Skeletal muscle satellite cell (primary cell): ENCODE results near the gene ENOX1.

Experiments used
- H3K27me3 ChIP-seq: 2 replicates; pipeline ENCODE4 v1.7.0; 2013; ENCODE audit warnings: low read length; ENCODE audit not compliant: control insufficient read depth, insufficient read depth
- H3K36me3 ChIP-seq: 2 replicates; pipeline ENCODE4 v1.7.0; 2013; ENCODE audit warnings: mild to moderate bottlenecking, control low read depth, low read length; ENCODE audit not compliant: insufficient read depth
- H3K4me1 ChIP-seq: 2 replicates; pipeline ENCODE4 v1.7.0; 2013; ENCODE audit warnings: low read length; ENCODE audit not compliant: control insufficient read depth, insufficient read depth
- H3K4me2 ChIP-seq: 2 replicates; pipeline ENCODE4 v1.7.0; 2013; ENCODE audit warnings: mild to moderate bottlenecking, low read length
- H3K4me3 ChIP-seq: 2 replicates; pipeline ENCODE4 v1.7.0; 2013; ENCODE audit warnings: low read length
- H3K9ac ChIP-seq: 2 replicates; pipeline ENCODE4 v1.7.0; 2013; ENCODE audit warnings: mild to moderate bottlenecking, low read depth, low read length, moderate library complexity
- H3K9me3 ChIP-seq: replicated peaks from 2 replicates; pipeline ENCODE4 v1.7.0; 2013; ENCODE audit warnings: mild to moderate bottlenecking, control low read depth, low read length

Gene ENOX1

GRCh38 chr13:43561081-43561480 lies 225.7 kb downstream of the ENOX1 start:
- Histone ChIP-seq H3K4me1 (no peaks in the 10 kb centered on the region), H3K4me2 (no peak overlapping the region), H3K36me3 (no peaks in the 10 kb centered on the region), H3K9ac (no peak overlapping the region), H3K9me3 (no peaks in the 10 kb centered on the region), H3K4me3 (no peak overlapping the region), H3K27me3 (no peaks in the 10 kb centered on the region)

GRCh38 chr13:43558939-43559338 lies 227.8 kb downstream of the ENOX1 start:
- no peak overlapping the region for H3K9ac ChIP-seq

GRCh38 chr13:43558326-43558725 lies 228.4 kb downstream of the ENOX1 start:
- no peak overlapping the region for H3K4me3 ChIP-seq
- no peak overlapping the region for H3K9ac ChIP-seq

More at GRCh38 chr13:43558939-43559338, 227.8 kb downstream of the ENOX1 start:
- H3K36me3 ChIP-seq = no peaks in the 10 kb centered on the region
- no peak overlapping the region for H3K4me2 ChIP-seq
- H3K4me3 ChIP-seq = no peak overlapping the region
- H3K4me1 ChIP-seq = no peaks in the 10 kb centered on the region
- no peaks in the 10 kb centered on the region for H3K9me3 ChIP-seq
- H3K27me3 ChIP-seq = no peaks in the 10 kb centered on the region

GRCh38 chr13:43555667-43556066 lies 231.1 kb downstream of the ENOX1 start:
- Histone ChIP-seq H3K4me2 (no peak overlapping the region), H3K9me3 (no peaks in the 10 kb centered on the region), H3K4me3 (no peak overlapping the region), H3K4me1 (no peaks in the 10 kb centered on the region), H3K9ac (no peak overlapping the region), H3K36me3 (no peaks in the 10 kb centered on the region), H3K27me3 (no peaks in the 10 kb centered on the region)

More at GRCh38 chr13:43558326-43558725, 228.4 kb downstream of the ENOX1 start:
- Histone ChIP-seq H3K36me3 (no peaks in the 10 kb centered on the region), H3K27me3 (no peaks in the 10 kb centered on the region), H3K9me3 (no peaks in the 10 kb centered on the region), H3K4me1 (no peaks in the 10 kb centered on the region), H3K4me2 (no peak overlapping the region)

DNA sequence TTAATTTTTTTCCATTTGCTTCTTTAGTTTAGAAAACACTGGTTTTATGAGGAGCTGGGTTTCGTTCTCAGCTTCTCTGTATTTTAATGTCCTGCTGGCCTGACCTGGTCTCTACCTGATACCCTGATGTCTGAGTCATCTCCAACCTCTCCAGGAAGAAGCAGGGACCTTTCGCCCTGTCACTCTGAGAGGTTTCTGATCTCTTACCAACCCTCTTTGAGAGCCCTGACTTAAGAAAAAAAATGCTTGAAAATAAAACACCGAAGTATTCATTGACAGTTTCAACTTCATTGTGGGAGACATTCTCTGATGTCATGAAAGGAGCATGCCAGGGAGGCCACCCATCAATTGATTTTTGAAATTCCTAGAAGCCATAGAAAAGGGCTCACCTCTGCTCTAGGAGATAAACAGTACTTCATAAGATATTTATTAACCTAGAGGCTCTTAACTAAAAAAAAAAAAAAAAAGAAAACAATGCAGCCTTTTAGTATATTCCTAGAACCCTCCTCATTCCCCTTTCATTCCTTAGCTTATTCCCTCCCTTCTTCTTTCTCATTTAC lies 234.8 kb downstream of the ENOX1 start:
- Histone ChIP-seq H3K27me3 (no peaks in the 10 kb centered on the region), H3K9ac (no peak overlapping the region), H3K4me1 (no peaks in the 10 kb centered on the region), H3K36me3 (no peaks in the 10 kb centered on the region), H3K4me2 (no peak overlapping the region), H3K9me3 (no peaks in the 10 kb centered on the region), H3K4me3 (no peak overlapping the region)

GRCh38 chr13:43546816-43547215 lies 240.0 kb downstream of the ENOX1 start:
- peaks cover 27% of the 10 kb centered on the region for H3K4me1 ChIP-seq
- H3K27me3 ChIP-seq = no peaks in the 10 kb centered on the region
- no peaks in the 10 kb centered on the region for H3K36me3 ChIP-seq
- H3K9ac ChIP-seq = no peak overlapping the region
- no peaks in the 10 kb centered on the region for H3K9me3 ChIP-seq
- no peak overlapping the region for H3K4me3 ChIP-seq
- H3K4me2 ChIP-seq = no peak overlapping the region

DNA sequence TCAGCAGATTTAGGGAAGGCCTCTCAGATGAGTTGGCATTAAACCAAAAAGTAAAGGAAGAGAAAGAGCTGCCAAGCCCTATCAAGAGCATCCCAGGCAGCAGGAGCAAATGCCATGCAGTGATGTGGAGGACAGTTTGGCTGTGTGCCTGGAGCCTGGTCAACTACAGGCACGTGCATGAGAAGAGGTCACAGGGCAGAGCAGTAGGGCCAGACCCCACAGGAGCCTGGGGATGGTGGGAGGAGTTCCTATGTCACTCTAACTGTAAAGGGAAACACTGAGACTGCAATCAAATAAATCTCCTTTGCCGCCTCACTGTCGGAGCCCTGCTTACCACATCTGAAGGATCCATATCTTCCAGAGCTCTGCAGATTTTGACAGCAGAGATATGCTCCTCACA lies 240.5 kb downstream of the ENOX1 start:
- Histone ChIP-seq H3K36me3 (no peaks in the 10 kb centered on the region), H3K4me2 (no peak overlapping the region), H3K27me3 (no peaks in the 10 kb centered on the region), H3K9ac (no peak overlapping the region), H3K4me3 (no peak overlapping the region), H3K9me3 (no peaks in the 10 kb centered on the region), H3K4me1 (peaks cover 27% of the 10 kb centered on the region)

DNA sequence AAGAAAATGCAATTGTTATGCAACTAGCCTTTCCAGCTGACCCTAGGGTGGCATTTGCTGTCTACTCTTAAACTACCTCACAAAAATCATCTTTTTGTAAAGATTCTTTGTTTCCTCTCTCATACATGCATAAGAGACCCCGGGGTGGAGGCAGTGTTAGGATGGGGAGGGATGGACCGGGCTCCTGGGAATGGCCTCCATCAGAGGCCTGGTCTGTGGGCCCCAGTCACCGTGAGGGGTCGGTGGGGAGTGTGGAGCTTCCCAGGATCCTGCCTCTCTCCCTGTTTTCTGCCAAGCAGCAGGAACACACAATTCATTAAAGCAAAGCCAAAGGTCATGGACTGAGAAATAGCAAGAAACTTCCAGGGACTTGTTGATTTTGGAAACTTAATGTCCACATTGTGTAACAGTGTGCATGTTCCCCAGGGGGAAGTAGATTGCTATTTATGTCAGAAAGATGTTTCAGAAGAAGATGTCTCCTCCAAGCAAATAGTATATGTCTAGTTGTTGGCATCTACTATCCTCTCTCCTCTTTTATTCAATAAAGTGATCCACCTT lies 241.4 kb downstream of the ENOX1 start:
- Histone ChIP-seq H3K4me1 (peaks cover 27% of the 10 kb centered on the region), H3K4me2 (no peak overlapping the region), H3K36me3 (no peaks in the 10 kb centered on the region), H3K4me3 (no peak overlapping the region), H3K27me3 (no peaks in the 10 kb centered on the region), H3K9me3 (no peaks in the 10 kb centered on the region), H3K9ac (no peak overlapping the region)

DNA sequence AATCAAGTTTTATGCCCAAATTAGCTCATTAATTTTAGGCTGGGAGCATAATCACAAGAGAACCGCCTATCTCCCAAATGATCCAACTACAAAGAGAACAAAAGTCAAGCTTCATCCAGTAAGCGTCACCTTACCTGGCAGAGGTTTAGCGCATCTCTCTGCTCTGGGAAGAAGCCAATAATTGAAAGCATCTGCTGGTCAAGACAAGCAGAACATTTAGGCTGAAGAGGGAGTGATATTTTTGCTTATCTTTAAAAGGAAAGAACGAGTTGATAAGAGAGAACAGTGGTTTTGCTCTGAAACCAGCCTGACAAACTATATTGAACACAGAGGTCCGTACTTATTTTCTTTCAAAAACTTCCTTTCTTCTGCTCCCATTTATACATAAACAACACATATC lies 242.1 kb downstream of the ENOX1 start:
- no peaks in the 10 kb centered on the region for H3K36me3 ChIP-seq
- no peaks in the 10 kb centered on the region for H3K27me3 ChIP-seq
- no peak overlapping the region for H3K9ac ChIP-seq
- no peaks in the 10 kb centered on the region for H3K9me3 ChIP-seq
- H3K4me2 ChIP-seq = no peak overlapping the region
- H3K4me1 ChIP-seq = peaks cover 27% of the 10 kb centered on the region
- H3K4me3 ChIP-seq = no peak overlapping the region

- no peak overlapping the region for H3K4me2 ChIP-seq
- H3K27me3 ChIP-seq = no peaks in the 10 kb centered on the region
- H3K9ac ChIP-seq = no peak overlapping the region
- peaks cover 27% of the 10 kb centered on the region for H3K4me1 ChIP-seq
- no peak overlapping the region for H3K4me3 ChIP-seq
- H3K36me3 ChIP-seq = no peaks in the 10 kb centered on the region
- H3K9me3 ChIP-seq = no peaks in the 10 kb centered on the region
Measured at GRCh38 chr13:43544011-43544410, 242.8 kb downstream of the ENOX1 start.

GRCh38 chr13:43543331-43543730 lies 243.4 kb downstream of the ENOX1 start:
- peaks cover 27% of the 10 kb centered on the region for H3K4me1 ChIP-seq
- no peaks in the 10 kb centered on the region for H3K27me3 ChIP-seq
- no peaks in the 10 kb centered on the region for H3K9me3 ChIP-seq
- no peak overlapping the region for H3K9ac ChIP-seq
- no peak overlapping the region for H3K4me3 ChIP-seq
- H3K36me3 ChIP-seq = no peaks in the 10 kb centered on the region
- peak overlapping the region; percentile 40 for H3K4me2 ChIP-seq

DNA sequence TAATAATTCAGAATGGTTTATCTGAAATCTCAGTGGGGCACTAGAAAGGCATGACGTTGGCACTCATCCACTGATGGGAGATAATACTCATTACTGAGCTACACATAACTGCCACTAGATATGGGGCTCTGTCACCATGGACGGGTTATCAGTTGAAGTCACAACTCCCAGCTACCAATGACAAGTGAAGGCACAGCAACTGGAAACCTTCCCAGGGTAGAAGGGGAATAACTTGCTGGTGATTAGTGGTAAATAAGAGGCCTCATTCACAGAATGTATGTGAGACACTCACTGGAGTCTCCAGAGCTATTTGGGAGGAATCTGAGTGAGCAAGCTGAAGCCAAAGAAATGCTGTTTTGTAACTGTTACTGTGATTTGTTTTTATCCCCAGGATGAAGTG lies 249.6 kb downstream of the ENOX1 start:
- Histone ChIP-seq H3K9me3 (no peaks in the 10 kb centered on the region), H3K9ac (no peak overlapping the region), H3K27me3 (no peaks in the 10 kb centered on the region), H3K4me2 (no peak overlapping the region), H3K4me3 (no peak overlapping the region), H3K4me1 (no peaks in the 10 kb centered on the region), H3K36me3 (no peaks in the 10 kb centered on the region)
